ENCODE results near the gene PCBP2. TPM values are rescaled to one million over a fixed set of nuclear protein-coding genes. Genes with fewer than 3 reads are reported as not detected.

PCBP2 gene
- total RNA-seq, 2 experiments from 2014 or later, result 881 to 999 TPM

Other genes starting within 250 kb of the PCBP2 start
- gene ITGB7, start 244.9 kb upstream of the PCBP2 start, total RNA-seq, result 10 to 100 TPM; 73.0 to 77.6 TPM
- 10 to 100 TPM; 20.0 to 21.6 TPM for gene RARG, start 219.9 kb upstream of the PCBP2 start, total RNA-seq
- 10 to 100 TPM; 60.8 to 66.9 TPM for gene ESPL1, start 183.8 kb upstream of the PCBP2 start, total RNA-seq
- 100 to 1,000 TPM; 253 to 322 TPM for gene PFDN5, start 156.6 kb upstream of the PCBP2 start, total RNA-seq
- gene MYG1, start 152.4 kb upstream of the PCBP2 start, total RNA-seq, result 10 to 100 TPM; 61.9 to 68.8 TPM
- gene AAAS, start 130.5 kb upstream of the PCBP2 start, total RNA-seq, result 10 to 100 TPM; 65.5 to 72.5 TPM
- gene SP7, start 115.7 kb upstream of the PCBP2 start, total RNA-seq, result not detected
- 10 to 100 TPM; 76.8 to 93.5 TPM for gene SP1, start 71.9 kb upstream of the PCBP2 start, total RNA-seq
- gene AMHR2, start 28.2 kb upstream of the PCBP2 start, total RNA-seq, result not detected
- gene PRR13, start 10.4 kb upstream of the PCBP2 start, total RNA-seq, result 100 to 1,000 TPM; 250 to 266 TPM
- gene MAP3K12, start 47.4 kb downstream of the PCBP2 start, total RNA-seq, result 10 to 100 TPM; 12.6 to 13.8 TPM
- 10 to 100 TPM; 28.3 to 30.2 TPM for gene TARBP2, start 49.2 kb downstream of the PCBP2 start, total RNA-seq
- gene NPFF, start 55.4 kb downstream of the PCBP2 start, total RNA-seq, result not detected
- gene ATF7, start 174.3 kb downstream of the PCBP2 start, total RNA-seq, result 10 to 100 TPM; 23.0 to 28.1 TPM
- gene ATP5MC2, start 224.0 kb downstream of the PCBP2 start, total RNA-seq, result 100 to 1,000 TPM; 356 to 415 TPM